ENCODE measurements around the gene MTRFR.
"Not testable (repeated sequence)": the region's sequence is repeated elsewhere in the genome, so short reads cannot be mapped to it uniquely, and the experiment has no call there.

MTRFR gene

GRCh38 chr12:123251403-123252076 lies 18.3 kb downstream of the MTRFR start:
- TF ChIP-seq CTCF (IDR thresholded peaks at IDR 0.05; ENCODE audit: low read depth, low read length) = no peak
- H3K4me3 ChIP-seq (ENCODE audit: low read depth, low read length) = no peak overlapping the region

- not testable (repeated sequence) for H3K4me3 ChIP-seq (ENCODE audit: low read depth, low read length)
Measured at GRCh38 chr12:123252365-123252764, 19.1 kb downstream of the MTRFR start.

DNA sequence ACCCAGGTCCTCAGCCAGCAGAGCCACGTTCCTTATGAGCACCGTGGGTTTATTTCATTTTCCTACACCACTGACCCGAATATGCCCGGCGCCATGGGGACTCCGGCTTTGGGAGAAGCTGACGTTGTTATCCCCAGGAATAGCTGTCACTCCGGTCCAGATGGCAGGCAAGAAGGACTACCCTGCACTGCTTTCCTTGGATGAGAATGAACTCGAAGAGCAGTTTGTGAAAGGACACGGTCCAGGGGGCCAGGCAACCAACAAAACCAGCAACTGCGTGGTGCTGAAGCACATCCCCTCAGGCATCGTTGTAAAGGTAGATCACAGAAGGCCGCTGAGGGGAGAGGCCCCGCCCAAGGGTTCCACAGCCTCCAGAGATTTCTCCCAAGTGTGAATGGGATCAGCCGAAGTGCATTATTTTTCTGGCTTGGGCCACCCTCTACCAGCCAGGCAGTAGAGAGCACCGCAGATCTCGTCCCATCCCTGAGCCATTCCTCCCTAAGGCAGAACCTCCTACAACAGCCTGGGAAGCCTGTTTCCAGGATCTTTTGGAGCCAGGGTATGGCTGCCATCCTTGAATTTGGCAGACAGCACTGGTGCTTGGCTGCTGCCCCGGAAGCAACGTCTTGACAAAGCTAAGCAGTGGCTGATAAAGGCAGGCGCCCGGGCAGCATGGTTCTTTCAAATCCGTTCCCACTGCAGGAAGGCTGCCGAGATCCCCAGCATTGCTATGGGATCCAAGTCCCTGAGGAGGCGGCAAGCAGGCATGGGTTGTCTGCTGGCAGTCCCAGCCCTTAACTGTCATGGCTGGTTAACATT lies 20.6 kb downstream of the MTRFR start:
- no peak for TF ChIP-seq CTCF (IDR thresholded peaks at IDR 0.05; ENCODE audit: low read depth, low read length)
- no peak overlapping the region for H3K4me3 ChIP-seq (ENCODE audit: low read depth, low read length)

DNA sequence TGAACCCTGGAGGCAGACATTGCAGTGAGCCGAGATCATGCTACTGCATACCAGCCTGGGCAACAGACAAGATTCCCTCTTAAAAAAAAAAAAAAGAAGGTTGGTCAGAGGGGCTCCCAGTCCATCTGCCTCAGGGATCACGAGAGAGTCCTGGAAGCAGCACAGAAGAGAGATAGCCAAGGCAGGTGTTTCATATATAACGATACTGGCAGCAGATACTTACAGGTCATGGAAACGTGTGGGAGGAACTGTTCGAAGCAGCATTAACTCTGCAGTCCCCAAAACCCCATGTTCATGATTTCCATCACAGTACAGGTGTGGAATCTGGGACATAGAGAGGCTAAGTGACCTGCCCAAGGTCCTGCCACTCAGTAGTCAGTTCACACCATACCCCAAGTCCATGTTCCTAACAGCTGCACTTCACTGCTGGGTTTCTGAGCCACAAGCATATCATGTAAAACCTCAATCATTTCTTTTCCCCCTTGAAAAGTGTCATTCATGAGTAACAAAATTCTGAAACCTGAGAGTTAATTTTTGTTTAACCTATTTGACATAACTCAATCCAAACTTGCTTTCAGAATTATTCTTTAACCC lies 21.7 kb downstream of the MTRFR start:
- no peak for TF ChIP-seq CTCF (IDR thresholded peaks at IDR 0.05; ENCODE audit: low read depth, low read length)
- no peak overlapping the region for H3K4me3 ChIP-seq (ENCODE audit: low read depth, low read length)

- no peak for TF ChIP-seq CTCF (IDR thresholded peaks at IDR 0.05; ENCODE audit: low read depth, low read length)
- H3K4me3 ChIP-seq (ENCODE audit: low read depth, low read length) = no peak overlapping the region
Measured at GRCh38 chr12:123258593-123258992, 25.4 kb downstream of the MTRFR start.

DNA sequence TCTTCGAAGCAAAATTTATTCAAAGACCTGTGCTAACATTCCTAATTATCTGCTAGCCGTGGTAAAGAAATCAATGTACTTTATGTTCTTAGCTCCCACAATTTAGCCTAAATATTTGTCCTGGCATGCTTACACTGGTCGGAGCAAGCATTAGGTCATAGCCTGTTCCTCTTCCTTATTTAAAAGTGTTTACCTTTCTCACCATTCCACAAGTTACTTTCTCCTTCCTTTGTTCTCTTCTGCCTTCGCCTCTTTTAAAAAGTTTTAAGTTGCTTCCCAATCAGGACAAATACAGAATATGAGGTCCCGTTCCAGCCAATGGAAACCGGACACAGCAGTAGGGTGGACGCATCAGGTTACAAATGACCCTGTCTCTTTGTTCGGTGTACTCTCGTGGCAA lies 26.8 kb downstream of the MTRFR start:
- TF ChIP-seq CTCF (IDR thresholded peaks at IDR 0.05; ENCODE audit: low read depth, low read length) = no peak

GRCh38 chr12:123261196-123261595 lies 28.0 kb downstream of the MTRFR start:
- TF ChIP-seq CTCF (IDR thresholded peaks at IDR 0.05; ENCODE audit: low read depth, low read length) = no peak
- no peak overlapping the region for H3K4me3 ChIP-seq (ENCODE audit: low read depth, low read length)

More for the DNA sequence above, 26.8 kb downstream of the MTRFR start:
- no peak overlapping the region for H3K4me3 ChIP-seq (ENCODE audit: low read depth, low read length)
